ENCODE measurements around the gene RAB24. TPM values are rescaled to one million over a fixed set of nuclear protein-coding genes. Genes with fewer than 3 reads are reported as not detected.
A peak's percentile ranks its signal among the peaks of the same experiment; 100 is the strongest.

Gene RAB24
- total RNA-seq, 1 donor from 2014 or later = 31.8 TPM

GRCh38 chr5:177310757-177311391, 7.4 kb upstream of the RAB24 start:
- ATAC-seq = no peak

- no peak for ATAC-seq
Observed at GRCh38 chr5:177310332-177310731, 6.8 kb upstream of the RAB24 start.

- ATAC-seq = peak; percentile 46
Observed at GRCh38 chr5:177309351-177310191, 6.1 kb upstream of the RAB24 start.

- no peak for ATAC-seq
Observed at GRCh38 chr5:177308740-177309139, 5.2 kb upstream of the RAB24 start.

GRCh38 chr5:177307544-177308363, 4.2 kb upstream of the RAB24 start:
- no peak for ATAC-seq

- ATAC-seq = no peak
Observed at GRCh38 chr5:177306674-177307543, 3.4 kb upstream of the RAB24 start.

GRCh38 chr5:177306103-177306640, 2.7 kb upstream of the RAB24 start:
- peak; percentile 35 for ATAC-seq

GRCh38 chr5:177304392-177305119, 1.0 kb upstream of the RAB24 start:
- ATAC-seq = no peak

- ATAC-seq = no peak
Observed at GRCh38 chr5:177303925-177304391, 439 bp upstream of the RAB24 start.

- no peak for ATAC-seq
Observed at GRCh38 chr5:177302354-177303110, 987 bp downstream of the RAB24 start.

GRCh38 chr5:177301503-177302165, 1.9 kb downstream of the RAB24 start:
- ATAC-seq = peak; percentile 75

GRCh38 chr5:177300951-177301350, 2.6 kb downstream of the RAB24 start:
- peak; percentile 24 for ATAC-seq

- peak; percentile 13 for ATAC-seq
Observed at GRCh38 chr5:177300236-177300880, 3.2 kb downstream of the RAB24 start.

GRCh38 chr5:177299697-177300096, 3.8 kb downstream of the RAB24 start:
- ATAC-seq = no peak

- ATAC-seq = no peak
Observed at GRCh38 chr5:177297922-177298321, 5.6 kb downstream of the RAB24 start.

- no peak for ATAC-seq
Observed at GRCh38 chr5:177296581-177296980, 6.9 kb downstream of the RAB24 start.

GRCh38 chr5:177295924-177296323, 7.6 kb downstream of the RAB24 start:
- ATAC-seq = no peak

- ATAC-seq = no peak
Observed at GRCh38 chr5:177294632-177295031, 8.9 kb downstream of the RAB24 start.
